Tibial artery (tissue), 4 donors: ENCODE results near the gene FBXO34.

ENCODE experiments used
- DNase-seq, 2 donors: peaks; one replicate each; pipeline ENCODE4 v3.0.0-alpha.2; 2019
- H3K27ac ChIP-seq, 2 donors: fragments of 200-600 bp; sonication (generic) in 1 of 2; 1 replicate in 1 of 2; 2 replicates in 1 of 2; pipeline ENCODE4 v1.5.1; 2018 to 2019; ENCODE audit warnings: mild to moderate bottlenecking in 1 of 2
- H3K27me3 ChIP-seq, 2 donors: fragments of 200-600 bp; sonication (generic) in 1 of 2; one replicate each; pipeline versions ENCODE4 v1.5.1 to v1.6.0; 2016 to 2019
- H3K36me3 ChIP-seq, 3 donors: fragments of 200-600 bp; sonication (generic) in 2 of 3; one replicate each; pipeline ENCODE4 v1.5.1; 2016 to 2019; ENCODE audit warnings: mild to moderate bottlenecking in 2 of 3
- H3K4me1 ChIP-seq, 4 donors: fragments of 200-600 bp; sonication (generic) in 2 of 4; 1 replicate in 3 of 4; 2 replicates in 1 of 4; pipeline ENCODE4 v1.5.1; 2016 to 2019
- H3K4me3 ChIP-seq, 2 donors: fragments of 200-600 bp; sonication (generic) in 1 of 2; 1 replicate in 1 of 2; 2 replicates in 1 of 2; pipeline ENCODE4 v1.5.1; 2018 to 2019; ENCODE audit warnings: mild to moderate bottlenecking in 2 of 2
- H3K9me3 ChIP-seq, 3 donors: fragments of 200-600 bp; sonication (generic) in 1 of 3; one replicate each; pipeline ENCODE4 v1.5.1; 2016 to 2019
- CTCF ChIP-seq, 2 experiments: fragments of 200-600 bp in 1 of 2; fragments of 450-650 bp in 1 of 2; IDR thresholded peaks; one replicate each; pipeline ENCODE4 v1.5.1; 2017 to 2019; ENCODE audit warnings: antibody characterized with exemption in 2 of 2, mild to moderate bottlenecking in 1 of 2, moderate library complexity in 1 of 2
- intact Hi-C: fragments of 100-400 bp; cut with DNase I; formaldehyde crosslinking; loops from one replicate; pipeline ENCODE4 v1.15.0; 2023; ENCODE audit warnings: low total_unique reads

Gene FBXO34

GRCh38 chr14:55328317-55328716 lies 57.1 kb downstream of the FBXO34 start:
- Histone ChIP-seq H3K4me1 (peaks cover 0 to 32% (median 5%) of the 10 kb centered on the region in 4 donors), H3K27ac (no peak overlapping the region), H3K36me3 (no peaks in the 10 kb centered on the region), H3K27me3 (no peaks in the 10 kb centered on the region), H3K9me3 (no peaks in the 10 kb centered on the region), H3K4me3 (no peak overlapping the region)
- DNase-seq, result no peak
- intact Hi-C loops, result no loop called here
- TF ChIP-seq CTCF (IDR thresholded peaks at IDR 0.05), result no peak

- intact Hi-C loops, result loop anchor here (10.0 kb wide), 1 partner anchor 65 kb away; no protein-coding TSS in a partner anchor
- DNase-seq, result no peak
- Histone ChIP-seq H3K4me3 (no peak overlapping the region), H3K27ac (peak overlapping the region; percentile 14 to 40), H3K36me3 (no peaks in the 10 kb centered on the region), H3K9me3 (no peaks in the 10 kb centered on the region), H3K27me3 (no peaks in the 10 kb centered on the region), H3K4me1 (peaks cover 0 to 41% (median 11%) of the 10 kb centered on the region in 4 donors)
- no peak for TF ChIP-seq CTCF (IDR thresholded peaks at IDR 0.05)
These were observed 58.9 kb downstream of the FBXO34 start for GRCh38 chr14:55329999-55330710.

- intact Hi-C loops, result loop anchor here (10.0 kb wide), 1 partner anchor 68 kb away; no protein-coding TSS in a partner anchor
- DNase-seq, result no peak
- Histone ChIP-seq H3K4me3 (no peak overlapping the region), H3K27me3 (no peaks in the 10 kb centered on the region), H3K9me3 (no peaks in the 10 kb centered on the region), H3K4me1 (peaks cover 0 to 34% (median 15%) of the 10 kb centered on the region in 4 donors), H3K36me3 (no peaks in the 10 kb centered on the region), H3K27ac (no peak overlapping the region)
- no peak for TF ChIP-seq CTCF (IDR thresholded peaks at IDR 0.05)
These were observed 61.7 kb downstream of the FBXO34 start for GRCh38 chr14:55332654-55333570.

GRCh38 chr14:55333711-55334485 lies 62.7 kb downstream of the FBXO34 start:
- Histone ChIP-seq H3K4me3 (no peak overlapping the region), H3K4me1 (peaks cover 0 to 29% (median 17%) of the 10 kb centered on the region in 4 donors), H3K27me3 (no peaks in the 10 kb centered on the region), H3K27ac (no peak overlapping the region), H3K36me3 (no peaks in the 10 kb centered on the region), H3K9me3 (no peaks in the 10 kb centered on the region)
- intact Hi-C loops, result loop anchor here (10.0 kb wide), 1 partner anchor 69 kb away; no protein-coding TSS in a partner anchor
- no peak for TF ChIP-seq CTCF (IDR thresholded peaks at IDR 0.05)
- no peak for DNase-seq

- H3K4me1 ChIP-seq, result peaks cover 0 to 33% (median 5%) of the 10 kb centered on the region in 4 donors
- no peaks in the 10 kb centered on the region for H3K36me3 ChIP-seq
- no peak overlapping the region for H3K4me3 ChIP-seq
- intact Hi-C loops, result loop anchor here (10.0 kb wide), 1 partner anchor 71 kb away; no protein-coding TSS in a partner anchor
- H3K27me3 ChIP-seq, result no peaks in the 10 kb centered on the region
- no peak overlapping the region for H3K27ac ChIP-seq
- DNase-seq, result no peak
- no peak for TF ChIP-seq CTCF (IDR thresholded peaks at IDR 0.05)
- H3K9me3 ChIP-seq, result no peaks in the 10 kb centered on the region
These were observed 64.9 kb downstream of the FBXO34 start for GRCh38 chr14:55336162-55336561.
